GM12878 (cell line): Measurements from ENCODE around the gene LPIN3. TPM values are rescaled to one million over a fixed set of nuclear protein-coding genes. Genes with fewer than 3 reads are reported as not detected.

ENCODE experiments used
- ATAC-seq: fragments of 200-7000 bp; cut with Tn5 transposase; 3 replicates; pipeline ENCODE4 v1.9.1; 2020; ENCODE audit warnings: mild to moderate bottlenecking, moderate library complexity
- BruUV-seq: library from RNA; stranded (reverse); fragments of 400-500 nt; replicated peaks from 2 replicates; lab custom pipeline; 2021; lab: Mats Ljungman, UMichigan
- CTCF ChIA-PET: fragments of 300-600 bp; sonication (Branson Sonifier 250); formaldehyde crosslinking; extraction: SDS; loops from one replicate; lab custom pipeline; 2021; ENCODE audit warnings: inconsistent platforms; lab: Yijun Ruan, JAX
- POLR2A ChIA-PET: fragments of 350-600 bp; formaldehyde crosslinking; extraction: SDS; loops from one replicate; lab custom pipeline; 2021; ENCODE audit warnings: inconsistent platforms; lab: Charles Lee
- RAD21 ChIA-PET: fragments of 300-600 bp; sonication (Branson Sonifier 250); formaldehyde crosslinking; loops from one replicate; lab custom pipeline; 2023; ENCODE audit warnings: antibody characterized with exemption; ENCODE audit not compliant: unreplicated experiment; lab: Charles Lee
- SMC1A ChIA-PET: fragments of 300-600 bp; sonication (Branson Sonifier 250); formaldehyde crosslinking; loops from one replicate; lab custom pipeline; 2023; ENCODE audit not compliant: unreplicated experiment, uncharacterized antibody; lab: Charles Lee
- DNase-seq: peaks from one replicate; pipeline ENCODE4 v3.0.0-alpha.2; 2011; ENCODE audit warnings: low read depth, low spot score
- FAIRE-seq: peaks from 3 replicates; lab custom pipeline; 2011; peaks lifted over from hg19 to GRCh38; lab: Jason Lieb, UNC
- H2AFZ ChIP-seq: 2 replicates; pipeline ENCODE4 v1.6.0; 2011; ENCODE audit warnings: low read depth, low read length, control low read depth; ENCODE audit not compliant: control insufficient read depth
- H3K27ac ChIP-seq: 2 replicates; pipeline ENCODE4 v1.5.1; 2011; ENCODE audit warnings: control low read depth; ENCODE audit not compliant: control insufficient read depth, insufficient read depth
- H3K27me3 ChIP-seq, 2 experiments: replicated peaks in 1 of 2; 2 replicates each; pipeline versions ENCODE4 v1.6.0 to v1.6.1; 2011; ENCODE audit warnings: low read length in 1 of 2; ENCODE audit not compliant: control insufficient read depth in 2 of 2, insufficient read depth in 2 of 2
- H3K36me3 ChIP-seq, 2 experiments: 2 replicates each; pipeline ENCODE4 v1.5.1; 2011; ENCODE audit warnings: low read length in 1 of 2; ENCODE audit not compliant: control insufficient read depth in 2 of 2, insufficient read depth in 2 of 2
- H3K4me1 ChIP-seq: 2 replicates; pipeline ENCODE4 v1.6.1; 2011; ENCODE audit warnings: mild to moderate bottlenecking, low read length, moderate library complexity, mixed read lengths; ENCODE audit not compliant: control insufficient read depth, insufficient read depth
- H3K4me2 ChIP-seq: 2 replicates; pipeline ENCODE4 v1.6.0; 2011; ENCODE audit warnings: control low read depth; ENCODE audit not compliant: control insufficient read depth, insufficient read depth
- H3K4me3 ChIP-seq: fragments of 200-600 bp; sonication (generic); 2 replicates; pipeline ENCODE4 v1.5.1; 2016
- H3K79me2 ChIP-seq: 2 replicates; pipeline ENCODE4 v1.6.0; 2011; ENCODE audit warnings: low read length; ENCODE audit not compliant: control insufficient read depth, insufficient read depth
- H3K9ac ChIP-seq: 2 replicates; pipeline ENCODE4 v1.8.0; 2011; ENCODE audit warnings: low read length, control low read depth, mixed read lengths; ENCODE audit not compliant: control insufficient read depth, insufficient read depth
- H3K9me3 ChIP-seq: replicated peaks from 3 replicates; pipeline ENCODE4 v1.5.1; 2011; ENCODE audit warnings: mild to moderate bottlenecking, low read length; ENCODE audit not compliant: control insufficient read depth, insufficient read depth
- H4K20me1 ChIP-seq: 2 replicates; pipeline ENCODE4 v1.6.0; 2011; ENCODE audit not compliant: control insufficient read depth, insufficient read depth
- BHLHE40 ChIP-seq, 2 experiments: fragments of 450-650 bp in 1 of 2; IDR thresholded peaks; 2 replicates each; pipeline ENCODE4 v1.6.1; 2011 to 2017; ENCODE audit warnings: low read depth in 2 of 2, borderline replicate concordance in 1 of 2, improper control_type of control experiment in 1 of 2, low read length in 1 of 2, mild to moderate bottlenecking in 1 of 2
- CBX3 ChIP-seq: fragments of 200-600 bp; sonication (generic); IDR thresholded peaks from 2 replicates; pipeline ENCODE4 v1.6.1; 2016; ENCODE audit warnings: low read depth, borderline replicate concordance
- E2F8 ChIP-seq: fragments of 450-650 bp; IDR thresholded peaks from 2 replicates; pipeline ENCODE4 v1.6.1; 2018; ENCODE audit warnings: mild to moderate bottlenecking, low read depth, moderate library complexity; ENCODE audit not compliant: partially characterized antibody
- EZH2 ChIP-seq: IDR thresholded peaks from 2 replicates; pipeline ENCODE4 v1.6.1; 2012; ENCODE audit warnings: low read depth, mild to moderate bottlenecking, control low read depth, inconsistent platforms, low read length, borderline replicate concordance; ENCODE audit not compliant: control insufficient read depth
- GATAD2B ChIP-seq: fragments of 450-650 bp; conservative IDR thresholded peaks from 2 replicates; pipeline ENCODE4 v1.6.1; 2017; ENCODE audit warnings: low read depth, mild to moderate bottlenecking, moderate library complexity
- HDGF ChIP-seq: fragments of 450-650 bp; IDR thresholded peaks from 2 replicates; pipeline ENCODE4 v1.6.1; 2016; ENCODE audit warnings: antibody characterized with exemption
- MEF2A ChIP-seq: IDR thresholded peaks from 2 replicates; pipeline ENCODE4 v1.6.1; 2011; ENCODE audit warnings: low read depth, mild to moderate bottlenecking, low read length, moderate library complexity; ENCODE audit not compliant: insufficient read depth
- NR2C2 ChIP-seq: IDR thresholded peaks from 2 replicates; pipeline ENCODE4 v1.6.1; 2011; ENCODE audit warnings: borderline replicate concordance, low read depth; ENCODE audit not compliant: control insufficient read depth, insufficient read length
- NRF1 ChIP-seq: conservative IDR thresholded peaks from 2 replicates; pipeline ENCODE4 v1.6.1; 2011; ENCODE audit warnings: mild to moderate bottlenecking, low read depth, low read length, improper control_type of control experiment
- SIX5 ChIP-seq: IDR thresholded peaks from 2 replicates; pipeline ENCODE4 v1.6.1; 2011; ENCODE audit warnings: mild to moderate bottlenecking, low read depth, low read length, moderate library complexity; ENCODE audit not compliant: severe bottlenecking
- SP1 ChIP-seq: IDR thresholded peaks from one replicate; pipeline ENCODE4 v1.6.1; 2011; ENCODE audit warnings: low read depth, low read length
- ZNF622 ChIP-seq: fragments of 450-650 bp; IDR thresholded peaks from 2 replicates; pipeline ENCODE4 v1.6.1; 2017; ENCODE audit warnings: mild to moderate bottlenecking, inconsistent platforms
- WGBS: methylation state at CpG from one replicate; pipeline ENCODE4 v1.1.6; 2016; ENCODE audit warnings: low lambda C conversion rate; ENCODE audit not compliant: insufficient replicate concordance, insufficient coverage; ENCODE audit errors: missing lambda C conversion rate; 5-methylcytosine and 5-hydroxymethylcytosine counted together
- in situ Hi-C: fragments of 300-500 bp; cut with MboI; formaldehyde crosslinking; loops from 9 replicates; pipeline ENCODE4 v1.14.3; 2018; ENCODE audit warnings: mixed read lengths
- intact Hi-C: fragments of 100-400 bp; cut with micrococcal nuclease; formaldehyde crosslinking; loops from one replicate; pipeline ENCODE4 v1.14.2; 2022; ENCODE audit not compliant: unreplicated experiment
- polyA plus RNA-seq, 11 experiments: library from polyadenylated mRNA; depleted of rRNA in 4 of 11; unstranded in 6 of 11; stranded (reverse) in 5 of 11; fragments of >200 nt; fragmentation: Nextera tagmentation in 4 of 11; fragmentation: Illumina TruSeq in 1 of 11; extraction: Ambion mirVana in 4 of 11; extraction: Trizol in 1 of 11; gene quantifications; 1 replicate in 1 of 11; 2 replicates in 10 of 11; pipeline versions ENCODE4 v1.2.1 to v1.2.3, GENCODE V29; 2011 to 2016; ENCODE audit warnings: inconsistent platforms in 2 of 11, missing spikeins in 2 of 11, low read depth in 1 of 11
- total RNA-seq, 4 experiments: library from RNA; depleted of rRNA in 3 of 4; stranded (reverse); fragments of >200 nt in 3 of 4; fragmentation: Illumina TruSeq in 1 of 4; extraction: Trizol in 1 of 4; gene quantifications; 2 replicates each; pipeline versions ENCODE4 v1.2.1 to v1.2.3, GENCODE V29; 2013 to 2021
- TF ChIP-seq, protein P1 (sequence below): fragments of 450-650 bp; IDR thresholded peaks from 2 replicates; pipeline ENCODE4 v1.6.1; 2017; ENCODE audit warnings: mild to moderate bottlenecking, moderate library complexity
- TF ChIP-seq, protein P2 (sequence below): IDR thresholded peaks from 2 replicates; pipeline ENCODE4 v1.6.1; 2011; ENCODE audit warnings: borderline replicate concordance, low read depth, mild to moderate bottlenecking, moderate library complexity, mixed read lengths, low read length; ENCODE audit not compliant: insufficient read depth; ENCODE audit errors: extremely low read length

The LPIN3 gene
- total and polyA plus RNA-seq, 10 of the 15 experiments (the other 5 are each of a cell fraction or from before 2014, with no cell fraction given): 0.13 to 1.3 (median 0.51) TPM

DNA sequence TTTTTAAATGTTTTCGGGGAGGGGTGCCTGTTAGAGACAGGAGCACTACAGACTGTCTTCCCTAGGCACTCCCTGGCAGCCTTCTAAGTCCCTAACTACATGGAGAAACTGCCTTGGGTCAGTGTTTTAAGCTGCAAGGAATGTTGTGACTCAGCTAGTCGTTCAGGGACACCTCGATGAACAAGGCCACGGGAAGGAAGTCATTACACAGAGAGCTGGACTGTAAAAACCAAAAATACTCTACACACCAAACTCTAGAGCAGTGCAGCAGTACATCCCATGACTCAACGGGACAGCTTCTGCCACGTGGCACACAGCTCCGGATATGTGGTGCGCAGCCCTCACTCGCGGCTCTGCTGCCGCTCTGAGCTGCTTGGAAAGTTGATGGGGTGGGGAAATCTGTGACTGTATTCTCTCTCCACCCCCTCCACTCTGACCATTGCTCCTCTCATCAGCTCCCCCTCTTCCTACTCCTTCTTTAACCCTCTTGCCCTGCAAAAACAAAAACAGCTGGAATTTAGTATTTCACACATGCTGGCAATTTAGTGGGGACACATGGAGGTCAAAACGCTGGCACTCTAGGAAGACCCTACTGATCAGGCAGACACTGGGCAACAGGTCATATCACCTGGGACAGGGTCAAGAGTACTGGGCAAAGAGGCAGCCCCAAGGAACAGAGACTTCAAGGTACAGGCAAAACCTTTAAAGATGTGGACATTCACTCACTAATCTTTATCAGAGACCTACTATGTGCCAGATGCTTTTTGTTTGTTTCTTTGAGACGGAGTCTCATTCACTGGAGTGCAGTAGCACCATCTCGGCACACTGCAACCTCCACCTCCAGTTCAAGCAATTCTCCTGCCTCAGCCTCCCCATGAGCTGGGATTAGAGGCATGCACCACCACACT lies 10.9 kb upstream of the LPIN3 start:
- WGBS: 26% methylated on average over 14 of the region's 14 CpGs
- ChIA-PET SMC1A (interaction anchor here (1.0 to 1.2 kb wide), 5 partner anchors 8 to 173 kb away, joined by 3 to 9 read pairs (median 3); no protein-coding TSS in a partner anchor), POLR2A (interaction anchor here (0.9 kb wide), 2 partner anchors 24 to 26 kb away, joined by 3 read pairs; no protein-coding TSS in a partner anchor), RAD21 (interaction anchor here (0.8 to 1.2 kb wide), 4 partner anchors 24 to 173 kb away, joined by 3 to 8 read pairs (median 4); no protein-coding TSS in a partner anchor), CTCF (interaction anchor here (0.7 to 1.6 kb wide), 10 partner anchors 8 to 360 kb away, joined by 3 to 9 read pairs (median 4); no protein-coding TSS in a partner anchor)
- no peak overlapping the region for H3K9ac ChIP-seq
- FAIRE-seq: peak; percentile 52
- peak overlapping the region; percentile 93 for H2AFZ ChIP-seq
- H3K27ac ChIP-seq: no peak overlapping the region
- H3K79me2 ChIP-seq: no peaks in the 10 kb centered on the region
- DNase-seq: no peak
- H4K20me1 ChIP-seq: no peaks in the 10 kb centered on the region
- intact Hi-C loops (no loop called here), in situ Hi-C loops (no loop called here)
- H3K27me3 ChIP-seq: no peaks in the 10 kb centered on the region
- H3K4me2 ChIP-seq: peak overlapping the region; percentile 51
- no peaks in the 10 kb centered on the region for H3K36me3 ChIP-seq
- H3K4me1 ChIP-seq: peaks cover 6% of the 10 kb centered on the region
- H3K4me3 ChIP-seq: no peak overlapping the region
- BruUV-seq: no TSS peak
- H3K9me3 ChIP-seq: no peaks in the 10 kb centered on the region
- peak; percentile 85 for ATAC-seq
- TF ChIP-seq EZH2: no peak
- TF ChIP-seq CBX3: no peak
- no peak for TF ChIP-seq BHLHE40 (IDR thresholded peaks at IDR 0.05; ENCODE audit: borderline replicate concordance in 1 of 2, low read depth in 2 of 2, low read length in 1 of 2)
- no peak for TF ChIP-seq E2F8
- TF ChIP-seq ZNF622: no peak
- TF ChIP-seq MEF2A: no peak
- TF ChIP-seq HDGF: no peak
- TF ChIP-seq, protein P1, sequence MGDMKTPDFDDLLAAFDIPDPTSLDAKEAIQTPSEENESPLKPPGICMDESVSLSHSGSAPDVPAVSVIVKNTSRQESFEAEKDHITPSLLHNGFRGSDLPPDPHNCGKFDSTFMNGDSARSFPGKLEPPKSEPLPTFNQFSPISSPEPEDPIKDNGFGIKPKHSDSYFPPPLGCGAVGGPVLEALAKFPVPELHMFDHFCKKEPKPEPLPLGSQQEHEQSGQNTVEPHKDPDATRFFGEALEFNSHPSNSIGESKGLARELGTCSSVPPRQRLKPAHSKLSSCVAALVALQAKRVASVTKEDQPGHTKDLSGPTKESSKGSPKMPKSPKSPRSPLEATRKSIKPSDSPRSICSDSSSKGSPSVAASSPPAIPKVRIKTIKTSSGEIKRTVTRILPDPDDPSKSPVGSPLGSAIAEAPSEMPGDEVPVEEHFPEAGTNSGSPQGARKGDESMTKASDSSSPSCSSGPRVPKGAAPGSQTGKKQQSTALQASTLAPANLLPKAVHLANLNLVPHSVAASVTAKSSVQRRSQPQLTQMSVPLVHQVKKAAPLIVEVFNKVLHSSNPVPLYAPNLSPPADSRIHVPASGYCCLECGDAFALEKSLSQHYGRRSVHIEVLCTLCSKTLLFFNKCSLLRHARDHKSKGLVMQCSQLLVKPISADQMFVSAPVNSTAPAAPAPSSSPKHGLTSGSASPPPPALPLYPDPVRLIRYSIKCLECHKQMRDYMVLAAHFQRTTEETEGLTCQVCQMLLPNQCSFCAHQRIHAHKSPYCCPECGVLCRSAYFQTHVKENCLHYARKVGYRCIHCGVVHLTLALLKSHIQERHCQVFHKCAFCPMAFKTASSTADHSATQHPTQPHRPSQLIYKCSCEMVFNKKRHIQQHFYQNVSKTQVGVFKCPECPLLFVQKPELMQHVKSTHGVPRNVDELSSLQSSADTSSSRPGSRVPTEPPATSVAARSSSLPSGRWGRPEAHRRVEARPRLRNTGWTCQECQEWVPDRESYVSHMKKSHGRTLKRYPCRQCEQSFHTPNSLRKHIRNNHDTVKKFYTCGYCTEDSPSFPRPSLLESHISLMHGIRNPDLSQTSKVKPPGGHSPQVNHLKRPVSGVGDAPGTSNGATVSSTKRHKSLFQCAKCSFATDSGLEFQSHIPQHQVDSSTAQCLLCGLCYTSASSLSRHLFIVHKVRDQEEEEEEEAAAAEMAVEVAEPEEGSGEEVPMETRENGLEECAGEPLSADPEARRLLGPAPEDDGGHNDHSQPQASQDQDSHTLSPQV: no peak
- TF ChIP-seq SIX5: no peak
- TF ChIP-seq NR2C2: no peak
- TF ChIP-seq SP1: no peak
- TF ChIP-seq, protein P2, sequence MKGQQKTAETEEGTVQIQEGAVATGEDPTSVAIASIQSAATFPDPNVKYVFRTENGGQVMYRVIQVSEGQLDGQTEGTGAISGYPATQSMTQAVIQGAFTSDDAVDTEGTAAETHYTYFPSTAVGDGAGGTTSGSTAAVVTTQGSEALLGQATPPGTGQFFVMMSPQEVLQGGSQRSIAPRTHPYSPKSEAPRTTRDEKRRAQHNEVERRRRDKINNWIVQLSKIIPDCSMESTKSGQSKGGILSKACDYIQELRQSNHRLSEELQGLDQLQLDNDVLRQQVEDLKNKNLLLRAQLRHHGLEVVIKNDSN: peak; percentile 71
- no peak for TF ChIP-seq NRF1
- no peak for TF ChIP-seq GATAD2B
